HG03045 (cell line): Measurements from ENCODE around the gene MDM4.
"Not testable (repeated sequence)": the region's sequence is repeated elsewhere in the genome, so short reads cannot be mapped to it uniquely, and the experiment has no call there.

Experiments used
- ATAC-seq: cut with Tn5 transposase; IDR thresholded peaks from one replicate; pipeline ENCODE4 v1.9.1; 2021; ENCODE audit warnings: mild to moderate bottlenecking, moderate library complexity; ENCODE audit not compliant: unreplicated experiment

MDM4 gene

GRCh38 chr1:204516180-204516879, at the start of gene MDM4:
Gene MDM4 (plus strand): TSS chr1:204516406. CDS start chr1:204525519, 9,113 bp downstream.
- ATAC-seq: peak; percentile 75

- peak; percentile 10 for ATAC-seq
These were observed 49.5 kb upstream of the MDM4 start for GRCh38 chr1:204466416-204467405.

GRCh38 chr1:204468206-204468605, 48.0 kb upstream of the MDM4 start:
- ATAC-seq: no peak

GRCh38 chr1:204468766-204469302, 47.4 kb upstream of the MDM4 start:
- no peak for ATAC-seq

- ATAC-seq: no peak
These were observed 46.9 kb upstream of the MDM4 start for GRCh38 chr1:204469304-204469703.

GRCh38 chr1:204471687-204472086, 44.5 kb upstream of the MDM4 start:
- ATAC-seq: no peak

GRCh38 chr1:204472660-204473059, 43.5 kb upstream of the MDM4 start:
- ATAC-seq: no peak

GRCh38 chr1:204473400-204473965, 42.7 kb upstream of the MDM4 start:
- ATAC-seq: no peak

- ATAC-seq: no peak
These were observed 40.4 kb upstream of the MDM4 start for GRCh38 chr1:204475656-204476432.

GRCh38 chr1:204476563-204476962, 39.6 kb upstream of the MDM4 start:
- no peak for ATAC-seq

GRCh38 chr1:204477036-204477740, 39.0 kb upstream of the MDM4 start:
- no peak for ATAC-seq

GRCh38 chr1:204478172-204478899, 37.9 kb upstream of the MDM4 start:
- ATAC-seq: no peak

- ATAC-seq: no peak
These were observed 37.3 kb upstream of the MDM4 start for GRCh38 chr1:204478921-204479320.

- no peak for ATAC-seq
These were observed 36.6 kb upstream of the MDM4 start for GRCh38 chr1:204479387-204480136.

GRCh38 chr1:204480515-204480914, 35.7 kb upstream of the MDM4 start:
- peak; percentile 48 for ATAC-seq

GRCh38 chr1:204483791-204484190, 32.4 kb upstream of the MDM4 start:
- ATAC-seq: no peak

GRCh38 chr1:204486513-204487255, 29.5 kb upstream of the MDM4 start:
- ATAC-seq: not testable (repeated sequence)

GRCh38 chr1:204487256-204487615, 29.0 kb upstream of the MDM4 start:
- no peak for ATAC-seq
